SJCRH30 (cell line): ENCODE results near the gene FBXO22. TPM values are rescaled to one million over a fixed set of nuclear protein-coding genes. Genes with fewer than 3 reads are reported as not detected.
A peak's percentile ranks its signal among the peaks of the same experiment; 100 is the strongest.
"Not testable (repeated sequence)": the region's sequence is repeated elsewhere in the genome, so short reads cannot be mapped to it uniquely, and the experiment has no call there.

Experiments
- DNase-seq, 2 experiments: peaks; one replicate each; pipeline ENCODE4 v3.0.0-alpha.2; 2015 to 2020
- H3K27ac ChIP-seq: fragments of 250-450 bp; sonication (Bioruptor Pico); 2 replicates; pipeline ENCODE4 v1.5.1; 2020; ENCODE audit warnings: mild to moderate bottlenecking, moderate library complexity
- H3K27me3 ChIP-seq: fragments of 250-450 bp; sonication (Bioruptor Pico); 2 replicates; pipeline ENCODE4 v1.5.1; 2020; ENCODE audit warnings: mild to moderate bottlenecking, moderate library complexity
- H3K36me3 ChIP-seq: fragments of 250-450 bp; sonication (Bioruptor Pico); 2 replicates; pipeline ENCODE4 v1.5.1; 2020; ENCODE audit warnings: mild to moderate bottlenecking, moderate library complexity
- H3K4me1 ChIP-seq: fragments of 250-450 bp; sonication (Bioruptor Pico); 2 replicates; pipeline ENCODE4 v1.5.1; 2020; ENCODE audit warnings: mild to moderate bottlenecking, moderate library complexity
- H3K4me3 ChIP-seq: fragments of 250-450 bp; sonication (Bioruptor Pico); 2 replicates; pipeline ENCODE4 v1.5.1; 2020; ENCODE audit warnings: mild to moderate bottlenecking, moderate library complexity
- H3K9me3 ChIP-seq: fragments of 250-450 bp; sonication (Bioruptor Pico); replicated peaks from 2 replicates; pipeline ENCODE4 v1.5.1; 2020; ENCODE audit warnings: mild to moderate bottlenecking, moderate library complexity
- total RNA-seq: library from RNA; depleted of rRNA; stranded (reverse); fragments of >200 nt; shearing (Covaris generic); gene quantifications from 2 replicates; pipeline ENCODE4 v1.2.3, GENCODE V29; 2014; rRNA removed

Gene FBXO22
- 48.5 and 51.8 TPM in 2 replicates for total RNA-seq

- Histone ChIP-seq H3K27me3 (no peaks in the 10 kb centered on the region), H3K9me3 (no peaks in the 10 kb centered on the region), H3K36me3 (peaks cover 20% of the 10 kb centered on the region), H3K27ac (peak within 1 kb of the TSS; percentile 72), H3K4me3 (peak within 1 kb of the TSS; percentile 97), H3K4me1 (peaks cover 5% of the 10 kb centered on the region; the same call in 1 of the 2 replicates)
- peak; percentile 91 to 92 for DNase-seq
Measured at GRCh38 chr15:75903331-75904239, at the start of gene FBXO22. Gene FBXO22, plus strand, starts transcription at chr15:75903878. Its CDS starts 86 bp downstream, at chr15:75903964.

GRCh38 chr15:75857886-75858285, 45.8 kb upstream of the FBXO22 start:
- peaks cover 20% of the 10 kb centered on the region for H3K36me3 ChIP-seq
- no peaks in the 10 kb centered on the region for H3K4me1 ChIP-seq
- H3K27me3 ChIP-seq = no peaks in the 10 kb centered on the region
- no peak for DNase-seq
- H3K27ac ChIP-seq = no peak overlapping the region
- no peak overlapping the region for H3K4me3 ChIP-seq
- no peaks in the 10 kb centered on the region for H3K9me3 ChIP-seq

- no peak for DNase-seq
Measured at GRCh38 chr15:75861750-75862402, 41.8 kb upstream of the FBXO22 start.

GRCh38 chr15:75862796-75863195, 40.9 kb upstream of the FBXO22 start:
- DNase-seq = no peak
- H3K36me3 ChIP-seq = peaks cover 9% of the 10 kb centered on the region
- H3K4me3 ChIP-seq = no peak overlapping the region
- no peak overlapping the region for H3K27ac ChIP-seq
- H3K27me3 ChIP-seq = no peaks in the 10 kb centered on the region
- H3K4me1 ChIP-seq = no peaks in the 10 kb centered on the region
- no peaks in the 10 kb centered on the region for H3K9me3 ChIP-seq

More at GRCh38 chr15:75861750-75862402, 41.8 kb upstream of the FBXO22 start:
- no peaks in the 10 kb centered on the region for H3K4me1 ChIP-seq
- H3K4me3 ChIP-seq = no peak overlapping the region
- H3K36me3 ChIP-seq = peaks cover 9% of the 10 kb centered on the region
- no peaks in the 10 kb centered on the region for H3K27me3 ChIP-seq
- H3K9me3 ChIP-seq = no peaks in the 10 kb centered on the region
- no peak overlapping the region for H3K27ac ChIP-seq

DNA sequence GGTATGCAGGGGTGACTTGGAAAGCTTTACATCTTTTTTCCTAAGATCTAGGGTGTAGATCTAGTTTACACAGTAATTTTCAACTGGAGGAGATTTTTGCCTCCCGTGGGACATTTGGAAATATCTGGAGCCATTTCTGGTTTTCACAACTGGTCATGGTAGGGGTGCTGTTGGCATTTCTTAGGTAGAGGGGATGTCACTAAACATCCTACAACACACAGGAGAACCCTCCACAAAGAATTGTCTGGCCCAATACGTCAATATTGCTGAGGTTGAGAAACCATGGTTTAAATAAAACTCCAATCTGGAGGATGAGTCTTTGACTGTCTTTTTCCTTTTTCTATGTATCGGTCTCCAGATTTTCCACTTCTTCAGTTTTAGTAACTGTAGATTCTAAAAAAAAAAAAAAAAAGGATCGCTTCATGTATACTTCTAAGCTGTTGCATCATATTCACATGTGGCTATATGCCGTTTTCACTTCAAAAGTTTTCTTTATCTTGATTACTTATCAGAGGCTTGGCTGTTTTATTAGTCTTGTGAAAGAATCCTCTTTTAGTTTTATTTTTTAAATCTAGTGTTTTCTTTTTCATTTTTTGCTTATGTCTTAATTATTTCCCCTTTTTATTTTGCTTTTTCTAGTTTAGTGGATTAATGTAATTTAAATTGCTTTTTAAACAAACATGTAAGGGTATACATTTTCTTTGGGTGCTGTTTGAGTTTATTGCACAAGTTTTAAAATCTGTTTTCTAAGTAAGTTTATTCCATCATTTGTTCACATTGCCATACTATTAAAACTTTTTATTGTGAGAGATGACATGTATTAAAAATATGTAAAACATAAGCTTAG, 39.2 kb upstream of the FBXO22 start:
- H3K4me1 ChIP-seq = no peaks in the 10 kb centered on the region
- H3K36me3 ChIP-seq = peaks cover 19% of the 10 kb centered on the region
- H3K27ac ChIP-seq = no peak overlapping the region
- H3K27me3 ChIP-seq = no peaks in the 10 kb centered on the region
- no peak overlapping the region for H3K4me3 ChIP-seq
- H3K9me3 ChIP-seq = no peaks in the 10 kb centered on the region
- DNase-seq = no peak

DNA sequence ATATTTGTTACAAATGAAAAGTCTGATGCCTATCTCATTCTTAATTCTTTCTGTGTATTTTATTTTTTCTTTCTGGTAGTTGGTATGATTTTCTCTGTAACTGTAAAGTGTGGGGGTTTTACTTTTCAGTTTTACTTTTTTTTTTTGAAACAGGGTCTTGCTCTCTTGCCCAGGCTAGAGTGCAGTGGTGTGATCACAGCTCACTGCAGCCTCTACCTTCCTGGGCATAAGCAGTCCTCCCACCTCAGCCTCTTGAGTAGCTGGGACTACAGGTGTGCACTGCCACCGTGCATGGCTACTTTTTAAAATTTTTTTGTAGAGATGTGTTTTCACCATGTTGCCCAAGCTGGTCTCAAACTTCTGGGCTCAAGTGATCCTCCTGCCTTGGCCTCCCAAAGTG, 37.6 kb upstream of the FBXO22 start:
- not testable (repeated sequence) for DNase-seq, H3K27me3 ChIP-seq, H3K9me3 ChIP-seq, H3K27ac ChIP-seq, H3K4me1 ChIP-seq, H3K4me3 ChIP-seq
- H3K36me3 ChIP-seq = peaks cover 15% of the 10 kb centered on the region

DNA sequence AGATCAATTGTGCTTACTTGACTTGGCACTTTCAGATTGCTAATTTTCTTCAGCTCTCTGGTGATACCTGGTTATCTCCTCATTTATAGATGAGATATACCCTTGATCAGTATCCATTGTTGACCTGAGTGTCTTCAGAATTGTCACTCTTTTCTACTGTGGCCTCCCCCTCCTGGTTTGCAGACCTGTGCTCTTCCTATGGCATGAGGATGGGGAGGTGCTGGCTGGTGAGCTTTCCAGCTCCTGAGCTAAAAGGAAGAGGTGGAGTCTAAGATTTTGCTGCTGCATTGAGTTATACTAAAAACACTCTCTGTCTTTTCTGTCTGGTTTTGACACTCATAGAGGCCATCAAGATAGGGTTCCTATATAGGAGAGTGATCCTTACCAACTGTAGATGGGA, 36.8 kb upstream of the FBXO22 start:
- no peaks in the 10 kb centered on the region for H3K9me3 ChIP-seq
- H3K27me3 ChIP-seq = no peaks in the 10 kb centered on the region
- DNase-seq = no peak
- no peak overlapping the region for H3K4me3 ChIP-seq
- no peak overlapping the region for H3K27ac ChIP-seq
- peaks cover 14% of the 10 kb centered on the region for H3K36me3 ChIP-seq
- H3K4me1 ChIP-seq = no peaks in the 10 kb centered on the region

DNA sequence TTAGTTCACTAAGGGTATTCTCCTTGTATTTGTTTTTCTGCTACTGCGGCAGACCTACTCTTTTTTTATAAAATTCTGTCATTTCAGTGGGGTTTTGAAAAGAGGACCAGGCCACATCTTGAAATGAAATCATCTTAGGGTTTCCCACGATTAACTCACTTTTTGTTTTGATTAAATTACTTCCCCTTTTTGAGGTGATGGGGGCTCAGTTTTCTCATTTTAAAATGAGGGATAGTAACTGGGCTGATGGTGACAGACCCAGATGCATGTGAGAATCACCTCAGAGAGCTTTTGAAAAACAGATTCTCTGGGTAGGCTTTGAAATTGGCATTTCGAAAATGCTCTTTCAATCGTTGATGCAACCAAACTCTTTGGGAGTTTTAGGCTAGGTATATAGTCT, 36.2 kb upstream of the FBXO22 start:
- Histone ChIP-seq H3K27me3 (no peaks in the 10 kb centered on the region), H3K9me3 (no peaks in the 10 kb centered on the region), H3K4me3 (no peak overlapping the region), H3K27ac (no peak overlapping the region), H3K36me3 (peaks cover 14% of the 10 kb centered on the region), H3K4me1 (no peaks in the 10 kb centered on the region)
- DNase-seq = no peak

DNA sequence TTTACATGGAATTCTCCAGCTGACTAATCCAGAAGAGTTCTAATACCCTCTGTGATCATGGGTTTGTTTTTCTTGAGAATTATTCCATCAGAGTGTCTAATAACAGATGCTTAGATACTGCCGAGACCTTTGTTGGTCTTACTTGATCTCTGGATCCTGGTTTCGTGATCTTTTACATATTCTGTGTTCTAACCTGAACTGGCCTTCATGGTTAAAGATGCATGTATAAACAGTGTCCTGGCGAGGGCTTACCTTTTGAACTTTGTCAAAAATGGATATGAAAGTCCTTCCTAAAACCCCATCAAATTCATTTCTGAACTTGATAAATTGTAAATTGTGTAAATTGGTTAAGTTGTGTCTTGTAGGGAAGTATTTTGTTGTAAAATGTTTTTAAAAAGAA, 35.7 kb upstream of the FBXO22 start:
- Histone ChIP-seq H3K9me3 (no peaks in the 10 kb centered on the region), H3K27me3 (no peaks in the 10 kb centered on the region), H3K4me1 (no peaks in the 10 kb centered on the region; the same call in 1 of the 2 replicates), H3K27ac (no peak overlapping the region), H3K4me3 (no peak overlapping the region), H3K36me3 (peaks cover 18% of the 10 kb centered on the region)
- no peak for DNase-seq

DNA sequence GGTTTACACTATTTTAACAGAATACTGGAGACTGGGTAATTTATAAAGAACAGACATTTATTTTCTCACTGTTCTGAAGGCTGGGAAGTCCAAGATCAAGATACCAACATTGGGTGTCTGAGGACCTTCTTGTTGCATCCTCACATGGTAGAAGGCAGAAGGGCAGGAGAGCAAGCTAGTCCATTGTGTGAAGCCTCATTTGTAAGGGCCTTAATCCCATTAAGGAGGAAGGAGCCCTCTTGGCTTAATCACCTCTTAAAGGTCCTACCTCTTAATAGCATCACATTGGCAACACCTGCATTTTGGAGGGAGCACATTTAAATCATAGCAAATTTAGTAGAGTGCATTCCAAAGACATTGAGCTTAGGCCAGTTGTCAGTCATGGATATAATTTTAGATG, 34.2 kb upstream of the FBXO22 start:
- Histone ChIP-seq H3K9me3 (no peaks in the 10 kb centered on the region), H3K36me3 (peaks cover 24% of the 10 kb centered on the region), H3K27me3 (no peaks in the 10 kb centered on the region), H3K4me3 (no peak overlapping the region), H3K4me1 (no peaks in the 10 kb centered on the region; the same call in 1 of the 2 replicates), H3K27ac (no peak overlapping the region)
- DNase-seq = no peak

DNA sequence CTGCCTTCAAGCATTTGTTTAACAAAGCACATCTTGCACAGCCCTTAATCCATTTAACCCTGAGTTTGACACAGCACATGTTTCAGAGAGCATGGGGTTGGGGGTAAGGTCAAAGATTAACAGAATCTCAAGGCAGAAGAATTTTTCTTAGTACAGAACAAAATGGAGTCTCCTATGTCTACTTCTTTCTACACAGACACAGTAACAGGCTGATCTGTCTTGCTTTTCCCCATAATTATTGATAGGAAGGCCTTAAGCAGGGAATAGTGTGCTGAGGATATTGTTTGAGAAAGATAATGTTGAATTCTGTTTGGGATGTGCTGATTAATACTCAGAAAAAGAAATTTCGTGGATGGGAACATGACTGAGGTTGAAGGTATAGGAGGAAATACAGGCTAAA, 32.1 kb upstream of the FBXO22 start:
- not testable (repeated sequence) for H3K9me3 ChIP-seq, DNase-seq, H3K4me1 ChIP-seq, H3K4me3 ChIP-seq, H3K27ac ChIP-seq, H3K27me3 ChIP-seq
- H3K36me3 ChIP-seq = peaks cover 40% of the 10 kb centered on the region

GRCh38 chr15:75872403-75872990, 31.2 kb upstream of the FBXO22 start:
- no peak for DNase-seq
- no peaks in the 10 kb centered on the region for H3K9me3 ChIP-seq
- no peaks in the 10 kb centered on the region; the same call in 1 of the 2 replicates for H3K4me1 ChIP-seq
- no peak overlapping the region for H3K27ac ChIP-seq
- no peak overlapping the region for H3K4me3 ChIP-seq
- no peaks in the 10 kb centered on the region for H3K27me3 ChIP-seq
- H3K36me3 ChIP-seq = peaks cover 40% of the 10 kb centered on the region

DNA sequence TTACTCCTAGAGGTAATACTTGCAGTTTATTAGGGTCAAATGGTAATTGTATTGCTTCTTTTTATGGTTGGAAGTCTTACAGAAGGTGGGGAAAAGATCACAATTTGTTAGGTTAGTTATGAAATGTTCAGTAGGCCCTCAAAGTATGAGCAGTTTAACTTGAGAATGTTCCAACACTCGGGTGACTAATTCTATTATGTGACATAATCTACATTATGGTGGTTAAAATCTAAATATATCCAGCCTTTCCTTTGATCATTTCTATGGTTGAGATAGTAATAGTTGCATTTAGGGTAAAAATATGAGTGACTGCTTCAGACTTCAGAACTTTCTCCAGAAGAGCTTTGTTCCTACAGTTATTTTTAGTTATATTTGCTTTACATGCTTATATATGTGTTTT, 19.6 kb upstream of the FBXO22 start:
- H3K36me3 ChIP-seq = peaks cover 22% of the 10 kb centered on the region

GRCh38 chr15:75887178-75887577, 16.5 kb upstream of the FBXO22 start:
- no peak overlapping the region for H3K4me3 ChIP-seq
- peaks cover 15% of the 10 kb centered on the region for H3K36me3 ChIP-seq
- no peaks in the 10 kb centered on the region for H3K9me3 ChIP-seq
- no peaks in the 10 kb centered on the region for H3K27me3 ChIP-seq
- peaks cover 8% of the 10 kb centered on the region; the same call in 1 of the 2 replicates for H3K4me1 ChIP-seq
- DNase-seq = no peak
- no peak overlapping the region for H3K27ac ChIP-seq

More for the DNA sequence above, 19.6 kb upstream of the FBXO22 start:
- Histone ChIP-seq H3K27ac (no peak overlapping the region), H3K27me3 (no peaks in the 10 kb centered on the region), H3K4me1 (no peaks in the 10 kb centered on the region), H3K9me3 (no peaks in the 10 kb centered on the region), H3K4me3 (no peak overlapping the region)
- DNase-seq = no peak
